IPS DF 4.7 (cell line): ENCODE measurements around the gene PGBD5.

ENCODE experiments used
- DNase-seq: peaks from one replicate; pipeline ENCODE4 v3.0.0-alpha.2; 2013; ENCODE audit warnings: low spot score; ENCODE audit errors: extremely low read depth

PGBD5 gene

DNA sequence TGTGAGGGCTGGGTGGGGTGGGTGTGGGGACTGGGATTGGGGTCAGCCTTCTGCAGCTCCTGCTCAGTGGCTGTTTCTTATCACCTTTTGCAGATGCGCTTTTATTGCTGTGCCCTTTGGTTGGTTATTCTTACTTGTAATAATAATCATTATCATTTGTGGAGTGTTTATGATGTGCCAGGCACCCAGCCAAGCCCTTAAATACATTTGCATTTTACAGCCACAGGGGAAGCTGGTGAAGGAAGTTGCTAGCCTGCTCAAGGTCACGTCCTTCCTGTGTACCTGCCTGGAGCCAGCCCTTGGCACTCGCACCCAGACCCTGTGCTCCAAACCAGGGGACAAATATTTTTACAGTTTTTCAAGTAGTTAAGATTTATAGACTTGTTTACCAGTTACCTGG, 144.0 kb downstream of the PGBD5 start:
- DNase-seq, result no peak

DNA sequence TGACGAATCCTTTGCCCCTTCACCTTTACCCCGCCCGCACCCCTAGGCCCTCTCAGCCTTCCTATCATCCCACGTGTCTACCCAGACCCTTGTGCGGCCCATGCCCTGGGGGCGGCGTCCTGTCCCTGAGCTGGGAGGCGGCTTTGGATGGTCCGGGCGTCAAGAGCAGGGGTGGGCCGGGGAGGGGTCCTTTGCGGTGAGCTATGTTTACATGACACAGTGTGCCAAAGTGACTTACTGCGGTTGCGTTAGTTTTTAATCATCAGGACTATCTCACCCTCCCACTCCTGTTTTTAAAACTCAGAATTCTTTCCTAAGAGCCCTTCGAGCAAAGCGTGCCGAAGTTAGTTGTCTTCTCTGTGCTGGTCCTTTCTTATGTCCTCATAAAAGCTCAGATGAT, 144.6 kb downstream of the PGBD5 start:
- no peak for DNase-seq

DNA sequence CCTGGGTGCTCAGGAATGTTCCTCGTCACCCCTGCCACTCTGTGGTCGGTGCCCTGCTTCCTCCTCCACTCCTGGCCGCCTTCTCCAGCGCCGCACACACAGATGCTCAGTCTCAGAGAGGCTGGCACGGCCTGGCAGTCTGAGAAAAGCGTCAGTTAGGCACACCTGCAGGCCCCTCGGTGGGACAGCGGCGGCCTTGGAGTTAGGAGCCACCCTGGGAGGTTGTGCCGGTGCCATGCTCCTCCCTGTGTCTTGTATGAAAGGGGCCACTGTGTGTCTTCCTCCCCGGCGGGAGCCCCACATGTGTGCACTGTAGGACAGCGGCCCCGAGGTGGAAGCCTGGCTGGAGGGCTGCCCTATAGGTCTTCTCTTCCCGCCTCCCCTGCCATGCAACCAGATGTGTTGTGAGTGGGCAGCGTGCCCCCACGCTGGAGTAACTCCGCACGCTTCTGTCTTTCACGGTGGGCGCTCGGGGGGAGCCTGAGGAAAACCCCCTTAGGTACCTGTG, 145.2 kb downstream of the PGBD5 start:
- DNase-seq, result no peak

DNA sequence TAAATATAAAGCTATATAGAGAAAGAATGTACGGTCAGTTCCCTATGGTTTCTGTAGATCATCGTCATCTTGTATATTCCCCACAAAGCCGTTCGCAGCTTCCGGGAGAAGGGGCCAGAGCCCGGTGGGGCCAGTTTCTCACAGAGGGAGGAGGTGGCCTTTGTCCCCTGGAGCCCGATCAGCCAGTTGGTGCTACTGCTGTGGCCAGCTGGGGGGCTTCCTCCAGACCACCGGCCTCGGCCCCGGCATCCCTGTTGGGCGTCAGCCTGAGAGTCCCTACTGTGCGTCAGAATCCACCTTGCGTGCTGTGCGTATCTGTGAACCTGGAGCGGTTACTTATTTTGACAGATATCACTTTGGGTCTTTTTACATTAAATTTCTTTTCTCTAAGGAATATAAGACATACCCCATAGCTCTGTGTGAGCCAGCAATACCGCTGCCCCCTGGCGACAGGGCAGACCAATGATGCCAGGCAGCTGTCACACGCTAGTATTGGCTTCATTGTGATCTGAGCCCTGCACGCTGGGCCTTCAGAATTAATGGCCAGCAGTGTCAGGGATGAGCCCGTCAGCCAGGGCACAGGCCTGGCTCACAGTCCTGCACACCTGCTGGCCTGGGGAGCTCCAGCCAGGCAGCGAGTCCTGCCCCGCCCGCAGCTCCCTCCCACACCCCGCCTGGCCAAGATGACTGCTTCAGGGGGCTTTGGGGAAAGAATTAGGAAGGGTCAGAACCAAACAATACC, 145.9 kb downstream of the PGBD5 start:
- no peak for DNase-seq

GRCh38 chr1:230279583-230279945, 146.6 kb downstream of the PGBD5 start:
- DNase-seq, result no peak

- no peak for DNase-seq
These were observed 147.1 kb downstream of the PGBD5 start for GRCh38 chr1:230278871-230279582.

DNA sequence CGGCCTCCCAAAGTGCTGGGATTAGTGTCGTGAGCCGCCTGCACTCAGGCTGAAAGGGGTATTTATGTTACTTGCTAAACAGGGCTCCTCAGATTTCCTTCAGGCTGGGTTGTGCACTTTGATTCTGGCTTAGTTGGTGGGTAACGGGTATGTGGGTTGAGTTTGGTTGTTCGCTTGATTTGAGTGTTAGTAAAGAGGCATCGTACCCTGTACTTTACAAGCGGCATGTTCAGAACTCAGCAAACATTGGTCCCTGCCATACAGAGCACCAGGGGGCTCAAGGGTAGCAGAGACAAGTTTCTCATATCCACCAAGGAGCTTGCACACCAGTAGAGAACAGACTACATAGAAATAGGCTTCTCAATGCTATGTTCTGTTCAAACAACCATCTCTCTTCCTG, 147.8 kb downstream of the PGBD5 start:
- no peak for DNase-seq

DNA sequence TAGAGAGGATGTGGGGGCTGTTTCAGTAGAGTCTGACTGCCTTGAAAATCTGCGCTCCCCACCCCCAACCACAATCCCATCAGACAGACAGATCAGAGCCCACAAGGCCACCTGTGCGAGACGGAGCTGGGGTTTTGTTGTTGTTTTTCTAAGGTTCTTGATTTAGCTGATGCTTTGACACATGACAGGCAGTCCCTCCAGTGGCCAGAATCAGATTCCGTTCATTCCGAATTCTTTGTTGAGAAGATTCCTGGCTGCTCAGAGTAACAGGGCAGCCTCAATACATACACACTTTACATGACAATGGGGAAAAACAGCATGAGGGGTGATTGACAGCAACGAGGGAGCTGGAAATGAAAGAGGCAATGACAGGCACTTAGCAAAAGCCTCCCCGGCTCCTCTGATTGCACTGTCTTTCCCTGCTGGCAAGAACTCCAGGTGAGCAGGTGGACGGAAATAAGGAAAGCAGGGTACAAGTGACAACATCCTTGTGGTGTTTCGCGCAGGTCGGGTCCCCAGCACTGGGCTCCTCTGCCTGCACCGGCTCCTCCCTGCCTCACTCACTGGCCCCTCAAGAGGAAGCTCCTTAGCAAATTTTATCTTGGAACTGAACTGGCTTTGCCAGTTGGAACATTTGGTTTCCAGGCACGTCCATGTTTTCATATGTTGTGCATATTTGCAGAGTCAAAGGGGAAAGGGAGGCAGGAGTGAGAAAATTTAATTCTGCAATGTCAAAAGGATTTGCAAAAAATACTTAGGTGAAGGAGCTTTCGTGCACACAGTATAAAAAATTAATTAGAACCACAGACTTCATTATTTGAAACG, 148.7 kb downstream of the PGBD5 start:
- peak; percentile 80 for DNase-seq

GRCh38 chr1:230276401-230276800, 149.7 kb downstream of the PGBD5 start:
- no peak for DNase-seq

GRCh38 chr1:230274254-230274653, 151.9 kb downstream of the PGBD5 start:
- DNase-seq, result no peak

- DNase-seq, result no peak
These were observed 152.9 kb downstream of the PGBD5 start for GRCh38 chr1:230273141-230273710.

DNA sequence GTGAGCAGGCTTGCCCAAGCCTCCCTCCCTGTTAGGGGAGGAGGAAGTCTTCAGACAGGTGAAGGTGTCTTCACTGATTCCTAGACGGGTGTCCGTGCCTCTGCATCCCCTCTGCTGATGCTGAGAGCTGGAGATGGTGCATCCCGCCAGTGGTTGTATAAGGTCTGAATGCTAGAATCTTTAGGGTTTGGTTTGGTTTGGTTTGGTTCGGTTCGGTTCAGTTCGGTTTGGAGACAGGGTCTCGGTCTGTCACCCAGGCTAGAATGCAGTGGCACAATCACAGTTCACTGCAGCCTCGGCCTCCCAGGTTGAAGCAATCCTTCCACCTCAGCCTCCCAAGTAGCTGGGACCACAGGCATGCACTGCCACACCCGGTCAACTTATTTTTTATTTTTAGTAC, 153.6 kb downstream of the PGBD5 start:
- no peak for DNase-seq

- DNase-seq, result no peak
These were observed 154.7 kb downstream of the PGBD5 start for GRCh38 chr1:230271300-230272035.

DNA sequence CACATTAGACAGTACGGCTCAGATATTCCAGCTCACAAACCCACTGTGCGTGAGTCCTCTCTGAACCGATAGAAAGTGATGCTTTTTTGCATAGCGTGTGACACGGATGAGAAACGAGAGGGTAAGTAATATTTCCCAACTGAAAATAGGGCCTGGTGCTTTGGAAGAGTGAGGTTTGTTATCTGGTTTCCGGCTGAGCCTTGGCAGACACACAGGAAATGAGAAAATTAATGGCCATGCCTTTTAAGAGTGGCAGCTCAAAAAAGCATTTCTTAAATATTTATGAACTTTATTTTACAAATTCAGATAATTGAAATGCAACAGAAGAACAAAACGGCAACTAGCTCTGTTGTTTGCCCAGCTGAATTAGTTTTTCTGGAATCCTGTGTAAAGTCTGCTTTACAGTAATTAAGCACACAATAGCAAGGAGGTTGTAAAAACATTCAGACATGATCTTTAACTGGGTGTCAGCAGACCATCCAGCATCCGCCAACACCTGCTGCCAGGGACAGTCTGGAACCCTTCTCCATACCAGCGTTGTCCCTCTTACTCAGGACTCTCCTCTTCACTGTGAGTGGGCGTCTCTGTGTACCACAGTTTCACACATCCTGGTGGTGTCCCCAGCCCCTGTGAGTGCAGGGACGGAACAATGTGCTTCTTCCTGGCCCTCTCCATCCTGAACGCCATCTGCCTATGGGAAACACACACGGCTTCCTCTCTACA, 155.4 kb downstream of the PGBD5 start:
- DNase-seq, result no peak

DNA sequence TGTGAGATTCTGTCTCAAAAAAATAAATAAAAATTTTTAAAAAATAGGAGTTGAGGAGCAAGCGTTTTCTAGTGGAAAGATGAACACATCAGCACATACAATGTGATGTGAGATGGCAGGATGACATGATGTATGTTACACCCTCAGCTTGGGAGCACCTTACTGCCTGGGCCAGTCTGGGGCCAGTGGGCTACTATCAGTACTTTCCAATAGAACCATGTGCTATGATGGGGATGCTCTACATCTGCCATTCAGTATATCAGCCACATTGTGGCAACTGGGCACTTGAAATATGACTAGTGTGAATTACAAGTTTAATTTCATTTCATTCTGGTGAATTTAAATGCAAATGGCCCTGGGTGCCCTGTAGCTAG, 156.0 kb downstream of the PGBD5 start:
- DNase-seq, result no peak

GRCh38 chr1:230268371-230269170, 157.6 kb downstream of the PGBD5 start:
- DNase-seq, result peak; percentile 33

DNA sequence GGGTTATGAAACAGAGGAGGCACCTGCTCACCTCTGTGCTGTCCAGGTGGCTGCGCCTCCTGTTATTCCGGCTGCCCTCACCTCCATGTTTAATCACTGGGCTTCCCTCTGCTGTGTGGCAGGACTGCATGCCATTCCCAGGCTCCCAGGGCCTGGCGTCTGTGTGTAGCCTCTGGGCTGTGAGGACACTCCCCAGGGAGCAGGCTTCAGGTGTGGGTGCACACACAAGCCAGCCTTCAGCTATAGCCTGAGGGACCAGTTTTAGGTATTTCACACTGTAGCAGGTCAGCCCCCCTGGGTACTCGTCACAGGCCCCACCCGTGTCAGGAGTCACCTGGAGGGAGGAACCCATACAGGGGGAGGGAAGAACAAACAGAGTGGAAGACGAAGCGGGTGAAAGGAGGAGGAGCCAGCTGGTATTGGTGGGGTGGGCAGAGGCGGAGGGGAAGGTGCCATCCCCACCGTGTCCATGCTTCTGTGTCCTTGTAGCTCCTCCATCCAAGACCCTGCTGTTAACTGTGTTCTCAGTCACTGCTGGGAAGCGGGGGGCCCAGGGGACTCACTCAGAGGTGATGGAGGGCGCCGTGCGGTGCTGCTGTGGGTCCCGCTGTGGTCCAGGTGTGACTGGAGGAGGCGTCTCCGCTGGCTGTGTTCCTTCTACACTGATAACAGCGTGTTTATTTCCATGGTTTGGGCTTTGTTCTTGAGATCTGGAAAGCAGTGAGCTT, 158.6 kb downstream of the PGBD5 start:
- DNase-seq, result no peak

GRCh38 chr1:230266456-230266855, 159.7 kb downstream of the PGBD5 start:
- DNase-seq, result no peak
